RWPE2 (cell line): ENCODE results near the gene APOBEC3F.
"Not testable (repeated sequence)": the region's sequence is repeated elsewhere in the genome, so short reads cannot be mapped to it uniquely, and the experiment has no call there.

Source experiments
- ATAC-seq: fragments of 200-7000 bp; cut with Tn5 transposase; 3 replicates; pipeline ENCODE4 v1.9.1; 2021; ENCODE audit warnings: low read depth
- DNase-seq: peaks from one replicate; pipeline ENCODE4 v3.0.0-alpha.2; 2020; ENCODE audit warnings: low spot score
- H3K27ac ChIP-seq: fragments of 450-650 bp; 2 replicates; pipeline ENCODE4 v1.5.1; 2017; ENCODE audit warnings: mild to moderate bottlenecking; ENCODE audit not compliant: poor library complexity, severe bottlenecking
- H3K27me3 ChIP-seq: fragments of 250-450 bp; sonication (Bioruptor Pico); 2 replicates; pipeline ENCODE4 v1.5.1; 2021; ENCODE audit warnings: mild to moderate bottlenecking, moderate library complexity; ENCODE audit not compliant: insufficient read depth, poor library complexity, severe bottlenecking
- H3K36me3 ChIP-seq: fragments of 250-450 bp; sonication (Bioruptor Pico); 2 replicates; pipeline ENCODE4 v1.5.1; 2020; ENCODE audit warnings: low read depth, mild to moderate bottlenecking, moderate library complexity
- H3K4me1 ChIP-seq: fragments of 250-450 bp; sonication (Bioruptor Pico); 2 replicates; pipeline ENCODE4 v1.5.1; 2021; ENCODE audit warnings: mild to moderate bottlenecking, moderate library complexity; ENCODE audit not compliant: insufficient read depth, poor library complexity, severe bottlenecking
- H3K4me3 ChIP-seq: fragments of 250-450 bp; sonication (Bioruptor Pico); 2 replicates; pipeline ENCODE4 v1.5.1; 2021; ENCODE audit warnings: mild to moderate bottlenecking, moderate library complexity; ENCODE audit not compliant: severe bottlenecking
- H3K9me3 ChIP-seq: fragments of 250-450 bp; sonication (Bioruptor Pico); 2 replicates; pipeline ENCODE4 v1.5.1; 2021; ENCODE audit warnings: mild to moderate bottlenecking, moderate library complexity; ENCODE audit not compliant: severe bottlenecking
- TF ChIP-seq, protein P1 (sequence below): fragments of 450-650 bp; IDR thresholded peaks from one replicate; pipeline ENCODE4 v1.5.1; 2017; ENCODE audit warnings: mild to moderate bottlenecking, moderate library complexity; ENCODE audit not compliant: poor library complexity, severe bottlenecking

Gene APOBEC3F

GRCh38 chr22:39039306-39040126 is 1.1 kb upstream of the APOBEC3F start:
- TF ChIP-seq, protein P1, sequence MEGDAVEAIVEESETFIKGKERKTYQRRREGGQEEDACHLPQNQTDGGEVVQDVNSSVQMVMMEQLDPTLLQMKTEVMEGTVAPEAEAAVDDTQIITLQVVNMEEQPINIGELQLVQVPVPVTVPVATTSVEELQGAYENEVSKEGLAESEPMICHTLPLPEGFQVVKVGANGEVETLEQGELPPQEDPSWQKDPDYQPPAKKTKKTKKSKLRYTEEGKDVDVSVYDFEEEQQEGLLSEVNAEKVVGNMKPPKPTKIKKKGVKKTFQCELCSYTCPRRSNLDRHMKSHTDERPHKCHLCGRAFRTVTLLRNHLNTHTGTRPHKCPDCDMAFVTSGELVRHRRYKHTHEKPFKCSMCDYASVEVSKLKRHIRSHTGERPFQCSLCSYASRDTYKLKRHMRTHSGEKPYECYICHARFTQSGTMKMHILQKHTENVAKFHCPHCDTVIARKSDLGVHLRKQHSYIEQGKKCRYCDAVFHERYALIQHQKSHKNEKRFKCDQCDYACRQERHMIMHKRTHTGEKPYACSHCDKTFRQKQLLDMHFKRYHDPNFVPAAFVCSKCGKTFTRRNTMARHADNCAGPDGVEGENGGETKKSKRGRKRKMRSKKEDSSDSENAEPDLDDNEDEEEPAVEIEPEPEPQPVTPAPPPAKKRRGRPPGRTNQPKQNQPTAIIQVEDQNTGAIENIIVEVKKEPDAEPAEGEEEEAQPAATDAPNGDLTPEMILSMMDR, result no peak

GRCh38 chr22:39040155-39040537 is 518 bp upstream of the APOBEC3F start:
- H3K4me1 ChIP-seq, DNase-seq, ATAC-seq, H3K27me3 ChIP-seq, H3K4me3 ChIP-seq, H3K9me3 ChIP-seq, H3K36me3 ChIP-seq: not testable (repeated sequence)
- peak overlapping the region; percentile 48 for H3K27ac ChIP-seq

More at GRCh38 chr22:39039306-39040126, 1.1 kb upstream of the APOBEC3F start:
- H3K4me3 ChIP-seq, result no peak overlapping the region
- H3K27me3 ChIP-seq, result no peaks in the 10 kb centered on the region
- no peaks in the 10 kb centered on the region for H3K36me3 ChIP-seq
- ATAC-seq (no peak), DNase-seq (no peak)
- H3K4me1 ChIP-seq, result peaks cover 8% of the 10 kb centered on the region
- H3K27ac ChIP-seq, result no peak overlapping the region
- H3K9me3 ChIP-seq, result no peaks in the 10 kb centered on the region

- no peak for DNase-seq
- Histone ChIP-seq H3K4me3 (no peak overlapping the region), H3K27ac (no peak overlapping the region), H3K36me3 (no peaks in the 10 kb centered on the region), H3K9me3 (no peaks in the 10 kb centered on the region), H3K4me1 (peaks cover 8% of the 10 kb centered on the region), H3K27me3 (no peaks in the 10 kb centered on the region)
- no peak for ATAC-seq
- TF ChIP-seq, protein P1, result no peak
Observed at GRCh38 chr22:39041908-39042307, 1.2 kb downstream of the APOBEC3F start.

DNA sequence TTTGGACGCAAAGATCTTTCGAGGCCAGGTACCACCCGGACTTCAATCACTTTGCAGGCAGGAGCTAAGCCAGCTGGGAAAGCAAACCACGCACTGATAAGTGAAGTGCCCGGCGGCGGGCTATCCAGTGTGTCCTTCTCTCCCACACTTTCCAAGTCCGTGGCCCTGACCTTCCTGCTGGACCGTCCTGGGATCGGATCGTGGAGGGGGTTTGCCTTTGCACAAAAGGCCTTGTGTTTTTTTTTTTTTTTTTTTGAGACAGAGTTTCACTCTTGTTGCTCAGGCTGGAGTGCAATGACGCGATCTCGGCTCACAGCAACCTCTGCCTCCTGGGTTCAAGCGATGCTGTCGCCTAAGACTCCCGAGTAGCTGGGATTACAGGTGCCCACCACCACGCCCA is 2.4 kb downstream of the APOBEC3F start:
- not testable (repeated sequence) for ATAC-seq, H3K27ac ChIP-seq, H3K27me3 ChIP-seq, DNase-seq, H3K4me1 ChIP-seq, H3K36me3 ChIP-seq, H3K9me3 ChIP-seq, H3K4me3 ChIP-seq

GRCh38 chr22:39045136-39045535 is 4.5 kb downstream of the APOBEC3F start:
- not testable (repeated sequence) for H3K27me3 ChIP-seq, H3K27ac ChIP-seq, DNase-seq, H3K4me1 ChIP-seq, ATAC-seq, H3K36me3 ChIP-seq, H3K4me3 ChIP-seq, H3K9me3 ChIP-seq

- ATAC-seq, H3K9me3 ChIP-seq, H3K36me3 ChIP-seq, DNase-seq, H3K4me3 ChIP-seq, H3K27ac ChIP-seq, H3K27me3 ChIP-seq, H3K4me1 ChIP-seq: not testable (repeated sequence)
Observed at GRCh38 chr22:39049486-39049885, 8.8 kb downstream of the APOBEC3F start.

DNA sequence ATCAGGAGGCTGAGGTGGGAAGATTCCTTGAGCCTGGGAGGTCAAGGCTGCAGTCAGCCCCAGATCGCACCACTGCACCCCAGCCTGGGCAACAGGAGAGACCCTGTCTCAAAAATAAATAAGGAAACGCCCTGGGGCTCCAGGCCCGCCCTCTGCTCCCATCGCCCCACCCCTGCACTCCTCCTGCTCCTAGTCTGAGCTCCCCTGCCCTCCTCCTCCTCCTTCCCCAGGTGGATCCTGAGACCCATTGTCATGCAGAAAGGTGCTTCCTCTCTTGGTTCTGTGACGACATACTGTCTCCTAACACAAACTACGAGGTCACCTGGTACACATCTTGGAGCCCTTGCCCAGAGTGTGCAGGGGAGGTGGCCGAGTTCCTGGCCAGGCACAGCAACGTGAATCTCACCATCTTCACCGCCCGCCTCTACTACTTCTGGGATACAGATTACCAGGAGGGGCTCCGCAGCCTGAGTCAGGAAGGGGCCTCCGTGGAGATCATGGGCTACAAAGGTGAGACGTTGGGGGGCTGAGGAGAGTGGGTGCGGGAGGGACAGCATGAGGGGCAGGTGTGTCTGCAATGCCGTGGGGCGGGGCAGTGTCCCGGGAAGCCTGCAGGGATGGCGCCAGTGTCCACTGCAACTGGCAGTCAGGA is 11.3 kb downstream of the APOBEC3F start:
- H3K4me3 ChIP-seq, ATAC-seq: not testable (repeated sequence)

More for the DNA sequence above, 11.3 kb downstream of the APOBEC3F start:
- H3K4me1 ChIP-seq, H3K36me3 ChIP-seq, H3K27me3 ChIP-seq, H3K9me3 ChIP-seq, H3K27ac ChIP-seq, DNase-seq: not testable (repeated sequence)
